ENCODE data around the gene ASB9.

DNA sequence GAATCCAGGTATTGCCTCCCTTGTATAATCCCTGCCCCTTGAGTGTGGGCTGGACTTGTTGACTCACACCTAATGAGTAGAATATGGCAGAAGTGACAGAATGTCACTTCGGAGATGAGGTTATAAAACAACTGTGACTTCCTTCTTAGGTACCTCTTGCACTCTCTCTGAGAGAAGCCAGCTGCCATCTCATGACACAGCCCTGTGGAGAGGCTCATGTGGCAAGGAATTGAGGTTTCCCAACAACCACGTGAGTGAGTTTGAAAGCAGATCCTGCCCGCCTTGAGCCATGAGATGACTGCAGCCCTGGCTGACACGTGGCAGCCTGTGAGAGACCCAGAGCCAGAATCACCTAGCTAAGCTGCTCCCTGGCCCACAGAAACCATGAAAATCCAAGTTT, 32.0 kb upstream of the ASB9 start:
- TF ChIP-seq, protein P1, sequence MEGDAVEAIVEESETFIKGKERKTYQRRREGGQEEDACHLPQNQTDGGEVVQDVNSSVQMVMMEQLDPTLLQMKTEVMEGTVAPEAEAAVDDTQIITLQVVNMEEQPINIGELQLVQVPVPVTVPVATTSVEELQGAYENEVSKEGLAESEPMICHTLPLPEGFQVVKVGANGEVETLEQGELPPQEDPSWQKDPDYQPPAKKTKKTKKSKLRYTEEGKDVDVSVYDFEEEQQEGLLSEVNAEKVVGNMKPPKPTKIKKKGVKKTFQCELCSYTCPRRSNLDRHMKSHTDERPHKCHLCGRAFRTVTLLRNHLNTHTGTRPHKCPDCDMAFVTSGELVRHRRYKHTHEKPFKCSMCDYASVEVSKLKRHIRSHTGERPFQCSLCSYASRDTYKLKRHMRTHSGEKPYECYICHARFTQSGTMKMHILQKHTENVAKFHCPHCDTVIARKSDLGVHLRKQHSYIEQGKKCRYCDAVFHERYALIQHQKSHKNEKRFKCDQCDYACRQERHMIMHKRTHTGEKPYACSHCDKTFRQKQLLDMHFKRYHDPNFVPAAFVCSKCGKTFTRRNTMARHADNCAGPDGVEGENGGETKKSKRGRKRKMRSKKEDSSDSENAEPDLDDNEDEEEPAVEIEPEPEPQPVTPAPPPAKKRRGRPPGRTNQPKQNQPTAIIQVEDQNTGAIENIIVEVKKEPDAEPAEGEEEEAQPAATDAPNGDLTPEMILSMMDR (conservative IDR thresholded peaks at IDR 0.05; ENCODE audit: low read length): no peak
- TF ChIP-seq EZH2phosphoT487 (IDR thresholded peaks at IDR 0.05; ENCODE audit: borderline replicate concordance, low read depth, low read length): no peak
